ENCODE results near the gene CDKAL1.

- TF ChIP-seq CTCF (conservative IDR thresholded peaks at IDR 0.05; ENCODE audit: low read depth, low read length), result no peak
- no peak for TF ChIP-seq EZH2phosphoT487 (IDR thresholded peaks at IDR 0.05; ENCODE audit: borderline replicate concordance, low read length)
- TF ChIP-seq EZH2 (IDR thresholded peaks at IDR 0.05; ENCODE audit: low read length, unreplicated experiment), result no peak
Measured at GRCh38 chr6:20629509-20629908, 95.3 kb downstream of the CDKAL1 start.
